AG04449 (cell line): ENCODE measurements around the gene KCNH1.

Experiments
- CTCF ChIA-PET: fragments of 350-600 bp; formaldehyde crosslinking; extraction: SDS; loops from one replicate; lab custom pipeline; 2021; ENCODE audit warnings: antibody characterized with exemption; lab: Yijun Ruan, JAX
- POLR2A ChIA-PET: fragments of 400-600, 350-600 bp; formaldehyde crosslinking; extraction: SDS; loops from one replicate; lab custom pipeline; 2020; ENCODE audit warnings: antibody characterized with exemption, inconsistent platforms; lab: Yijun Ruan, JAX
- DNase-seq: peaks from one replicate; pipeline ENCODE4 v3.0.0-alpha.2; 2010; ENCODE audit warnings: low read depth, low spot score
- H3K4me3 ChIP-seq: 2 replicates; pipeline ENCODE4 v1.5.1; 2011; ENCODE audit warnings: low read depth, mild to moderate bottlenecking, control low read depth, low read length
- CTCF ChIP-seq: IDR thresholded peaks from one replicate; pipeline ENCODE4 v1.5.1; 2011; ENCODE audit warnings: mild to moderate bottlenecking, moderate library complexity, low read length, control low read depth, inconsistent platforms; ENCODE audit not compliant: insufficient read depth; ENCODE audit errors: missing control alignments

KCNH1 gene

GRCh38 chr1:210657806-210658205 is 476.1 kb downstream of the KCNH1 start:
- ChIA-PET CTCF (no interaction called here), POLR2A (no interaction called here)
- no peak for TF ChIP-seq CTCF
- DNase-seq: no peak
- no peak overlapping the region for H3K4me3 ChIP-seq

- H3K4me3 ChIP-seq: no peak overlapping the region
- ChIA-PET POLR2A (no interaction called here), CTCF (interaction anchor here (1.3 to 1.5 kb wide), 2 partner anchors 8 to 479 kb away, joined by 4 to 5 read pairs; partner anchors contain the start of gene KCNH1)
- no peak for DNase-seq
- no peak for TF ChIP-seq CTCF
Observed at GRCh38 chr1:210655511-210655910, 478.4 kb downstream of the KCNH1 start.

GRCh38 chr1:210654176-210654981 is 479.6 kb downstream of the KCNH1 start:
- no peak for DNase-seq
- no peak for TF ChIP-seq CTCF
- CTCF ChIA-PET: interaction anchor here (1.3 to 1.5 kb wide), 2 partner anchors 9 to 480 kb away, joined by 4 to 5 read pairs; partner anchors contain the start of gene KCNH1
- H3K4me3 ChIP-seq: no peak overlapping the region
- POLR2A ChIA-PET: no interaction called here

GRCh38 chr1:210653771-210654170 is 480.2 kb downstream of the KCNH1 start:
- no peak for DNase-seq
- CTCF ChIA-PET: no interaction called here
- no peak for TF ChIP-seq CTCF
- no peak overlapping the region for H3K4me3 ChIP-seq
- POLR2A ChIA-PET: no interaction called here

- H3K4me3 ChIP-seq: no peak overlapping the region
- ChIA-PET CTCF (no interaction called here), POLR2A (no interaction called here)
- DNase-seq: no peak
- no peak for TF ChIP-seq CTCF
Observed at GRCh38 chr1:210652329-210652954, 481.5 kb downstream of the KCNH1 start.

- no peak for DNase-seq
- ChIA-PET CTCF (interaction anchor here (0.6 to 1.0 kb wide), 2 partner anchors 68 to 149 kb away, joined by 3 read pairs; no protein-coding TSS in a partner anchor), POLR2A (no interaction called here)
- no peak for TF ChIP-seq CTCF
- H3K4me3 ChIP-seq: no peak overlapping the region
Observed at GRCh38 chr1:210650403-210650802, 483.5 kb downstream of the KCNH1 start.
